ENCODE results near the gene ESPN.

DNA sequence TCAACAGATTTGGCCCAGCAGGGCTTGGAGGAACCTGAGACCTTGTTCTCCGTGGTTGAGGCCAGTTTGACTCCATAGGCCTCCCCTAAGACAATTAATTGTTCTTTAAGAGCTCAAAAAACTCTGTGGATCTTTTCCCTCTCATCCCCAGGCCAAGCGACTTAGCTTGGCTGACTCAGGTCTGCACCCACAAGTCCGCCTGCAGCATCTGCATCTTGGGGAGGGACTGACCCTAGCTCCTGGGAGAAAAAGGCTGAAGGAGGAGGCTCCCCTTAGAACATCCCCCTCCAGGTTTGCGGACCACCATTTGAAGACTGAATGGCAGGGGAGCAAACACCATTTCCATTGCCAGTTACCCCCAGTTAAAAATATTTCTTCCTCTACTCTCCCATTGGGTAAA lies 3.3 kb upstream of the ESPN start:
- TF ChIP-seq POLR2AphosphoS5 (IDR thresholded peaks at IDR 0.05) (no peak), CTCF (IDR thresholded peaks at IDR 0.05) (no peak), POLR2A (IDR thresholded peaks at IDR 0.05) (no peak), EP300 (IDR thresholded peaks at IDR 0.05) (no peak)

Data from sigmoid colon (tissue), 4 donors.